WTC11 (cell line): ENCODE measurements around the gene TBC1D23. TPM values are rescaled to one million over a fixed set of nuclear protein-coding genes. Genes with fewer than 3 reads are reported as not detected.

Source experiments
- ATF1 ChIP-seq: sonication (generic); formaldehyde crosslinking; IDR thresholded peaks from 2 replicates; pipeline ENCODE4 v1.8.1; 2023; ENCODE audit warnings: mild to moderate bottlenecking, moderate library complexity, missing genetic modification reagents
- CREB1 ChIP-seq: sonication (generic); formaldehyde crosslinking; IDR thresholded peaks from 2 replicates; pipeline ENCODE4 v1.8.0; 2023; ENCODE audit warnings: mild to moderate bottlenecking, missing genetic modification reagents
- ESRRA ChIP-seq: sonication (generic); formaldehyde crosslinking; IDR thresholded peaks from 2 replicates; pipeline ENCODE4 v1.8.1; 2022; ENCODE audit warnings: mild to moderate bottlenecking, missing genetic modification reagents, borderline replicate concordance
- ETV6 ChIP-seq: sonication (generic); formaldehyde crosslinking; IDR thresholded peaks from 2 replicates; pipeline ENCODE4 v1.8.1; 2022; ENCODE audit warnings: mild to moderate bottlenecking, missing genetic modification reagents
- FOXJ3 ChIP-seq: sonication (generic); formaldehyde crosslinking; IDR thresholded peaks from 2 replicates; pipeline ENCODE4 v1.9.0; 2021; ENCODE audit warnings: missing genetic modification reagents, mild to moderate bottlenecking, borderline replicate concordance
- FOXP1 ChIP-seq: sonication (generic); formaldehyde crosslinking; IDR thresholded peaks from 2 replicates; pipeline ENCODE4 v1.8.0; 2022; ENCODE audit warnings: missing genetic modification reagents, mild to moderate bottlenecking, moderate library complexity, borderline replicate concordance
- HMGA2 ChIP-seq: fragments of 250-450 bp; sonication (Bioruptor Pico); IDR thresholded peaks from 2 replicates; pipeline ENCODE4 v1.4.0; 2021; ENCODE audit warnings: mild to moderate bottlenecking, moderate library complexity
- HMGXB4 ChIP-seq: sonication (generic); formaldehyde crosslinking; IDR thresholded peaks from 2 replicates; pipeline ENCODE4 v1.8.1; 2023; ENCODE audit warnings: mild to moderate bottlenecking, moderate library complexity, missing genetic modification reagents
- IRF1 ChIP-seq: sonication (generic); formaldehyde crosslinking; IDR thresholded peaks from 2 replicates; pipeline ENCODE4 v1.8.0; 2023; ENCODE audit warnings: missing genetic modification reagents
- JUN ChIP-seq: sonication (generic); formaldehyde crosslinking; IDR thresholded peaks from 2 replicates; pipeline ENCODE4 v1.8.0; 2023; ENCODE audit warnings: mild to moderate bottlenecking, missing genetic modification reagents
- MAX ChIP-seq: sonication (generic); formaldehyde crosslinking; IDR thresholded peaks from 2 replicates; pipeline ENCODE4 v1.8.0; 2022; ENCODE audit warnings: mild to moderate bottlenecking, missing genetic modification reagents
- MLX ChIP-seq: sonication (generic); formaldehyde crosslinking; IDR thresholded peaks from 2 replicates; pipeline ENCODE4 v1.8.1; 2023; ENCODE audit warnings: mild to moderate bottlenecking, missing genetic modification reagents, moderate library complexity
- MYBL2 ChIP-seq: sonication (generic); formaldehyde crosslinking; IDR thresholded peaks from 2 replicates; pipeline ENCODE4 v1.8.1; 2023; ENCODE audit warnings: mild to moderate bottlenecking, moderate library complexity, missing genetic modification reagents
- NFYB ChIP-seq: sonication (generic); formaldehyde crosslinking; conservative IDR thresholded peaks from 2 replicates; pipeline ENCODE4 v1.8.0; 2022; ENCODE audit warnings: low read depth, missing genetic modification reagents
- NR1H2 ChIP-seq: sonication (generic); formaldehyde crosslinking; IDR thresholded peaks from 2 replicates; pipeline ENCODE4 v1.9.0; 2021; ENCODE audit warnings: mild to moderate bottlenecking, moderate library complexity, missing genetic modification reagents
- NR3C1 ChIP-seq: sonication (generic); formaldehyde crosslinking; conservative IDR thresholded peaks from 2 replicates; pipeline ENCODE4 v1.8.1; 2023; ENCODE audit warnings: low read depth, mild to moderate bottlenecking, missing genetic modification reagents
- PRDM15 ChIP-seq: sonication (generic); formaldehyde crosslinking; IDR thresholded peaks from 2 replicates; pipeline ENCODE4 v1.8.0; 2022; ENCODE audit warnings: missing genetic modification reagents
- PREB ChIP-seq: sonication (generic); formaldehyde crosslinking; IDR thresholded peaks from 2 replicates; pipeline ENCODE4 v1.8.1; 2022; ENCODE audit warnings: mild to moderate bottlenecking, missing genetic modification reagents, moderate library complexity, borderline replicate concordance
- PRRX2 ChIP-seq: fragments of 250-450 bp; sonication (Bioruptor Pico); IDR thresholded peaks from 2 replicates; pipeline ENCODE4 v1.8.0; 2021; ENCODE audit warnings: mild to moderate bottlenecking
- RELA ChIP-seq: sonication (generic); formaldehyde crosslinking; IDR thresholded peaks from 2 replicates; pipeline ENCODE4 v1.8.1; 2022; ENCODE audit warnings: missing genetic modification reagents, mild to moderate bottlenecking, borderline replicate concordance
- SOX15 ChIP-seq: fragments of 250-450 bp; sonication (Bioruptor Pico); IDR thresholded peaks from 2 replicates; pipeline ENCODE4 v1.9.0; 2021; ENCODE audit warnings: mild to moderate bottlenecking
- TCF7 ChIP-seq: sonication (generic); formaldehyde crosslinking; IDR thresholded peaks from 2 replicates; pipeline ENCODE4 v1.8.0; 2022; ENCODE audit warnings: mild to moderate bottlenecking, low read depth, missing genetic modification reagents, moderate library complexity
- TP53 ChIP-seq: sonication (generic); formaldehyde crosslinking; IDR thresholded peaks from 2 replicates; pipeline ENCODE4 v1.8.1; 2023; ENCODE audit warnings: mild to moderate bottlenecking, missing genetic modification reagents
- ZBTB21 ChIP-seq: sonication (generic); formaldehyde crosslinking; IDR thresholded peaks from 2 replicates; pipeline ENCODE4 v1.8.1; 2023; ENCODE audit warnings: mild to moderate bottlenecking, missing genetic modification reagents, borderline replicate concordance
- ZNF138 ChIP-seq: sonication (generic); formaldehyde crosslinking; conservative IDR thresholded peaks from 2 replicates; pipeline ENCODE4 v1.8.1; 2022; ENCODE audit warnings: mild to moderate bottlenecking, moderate library complexity, missing genetic modification reagents
- ZNF232 ChIP-seq: sonication (generic); formaldehyde crosslinking; IDR thresholded peaks from 2 replicates; pipeline ENCODE4 v1.8.0; 2022; ENCODE audit warnings: mild to moderate bottlenecking, missing genetic modification reagents
- ZNF263 ChIP-seq: sonication (generic); formaldehyde crosslinking; IDR thresholded peaks from 2 replicates; pipeline ENCODE4 v1.8.1; 2022; ENCODE audit warnings: low read depth, mild to moderate bottlenecking, moderate library complexity, missing genetic modification reagents
- ZNF423 ChIP-seq: fragments of 250-450 bp; sonication (Bioruptor Pico); IDR thresholded peaks from 2 replicates; pipeline ENCODE4 v2.1.2; 2022; ENCODE audit warnings: mild to moderate bottlenecking, moderate library complexity
- ZNF512 ChIP-seq: sonication (generic); formaldehyde crosslinking; IDR thresholded peaks from 2 replicates; pipeline ENCODE4 v1.8.1; 2022; ENCODE audit warnings: missing genetic modification reagents, borderline replicate concordance
- ZNF671 ChIP-seq: fragments of 250-450 bp; sonication (Bioruptor Pico); IDR thresholded peaks from 2 replicates; pipeline ENCODE4 v1.8.0; 2021; ENCODE audit warnings: mild to moderate bottlenecking
- total RNA-seq: library from RNA; stranded (reverse); gene quantifications from 3 replicates; pipeline ENCODE4 v1.2.3, GENCODE V29; 2021

The TBC1D23 gene
- total RNA-seq, 1 experiment from 2014 or later, result 73.6 TPM

- TF ChIP-seq IRF1 (CRISPR knock-in tag), result no peak
- TF ChIP-seq TCF7 (CRISPR knock-in tag), result no peak
- no peak for TF ChIP-seq ZNF512 (CRISPR knock-in tag)
- TF ChIP-seq ZBTB21 (CRISPR knock-in tag), result peak; percentile 81; the same call in 1 of the 2 replicates
- no peak for TF ChIP-seq SOX15
- no peak for TF ChIP-seq ZNF138 (CRISPR knock-in tag)
- no peak for TF ChIP-seq NFYB
- no peak for TF ChIP-seq HMGA2 (CRISPR knock-in tag)
- no peak for TF ChIP-seq ATF1 (CRISPR knock-in tag)
- no peak for TF ChIP-seq NR3C1 (CRISPR knock-in tag)
- TF ChIP-seq ZNF423 (CRISPR knock-in tag), result no peak
- no peak for TF ChIP-seq ZNF232 (CRISPR knock-in tag)
- TF ChIP-seq PRRX2, result no peak
- no peak for TF ChIP-seq MLX
- TF ChIP-seq PRDM15 (CRISPR knock-in tag), result no peak
- peak; percentile 79 for TF ChIP-seq MAX (CRISPR knock-in tag)
- TF ChIP-seq ESRRA, result no peak
- TF ChIP-seq JUN (CRISPR knock-in tag), result no peak
- no peak for TF ChIP-seq ZNF671 (CRISPR knock-in tag)
- no peak for TF ChIP-seq FOXJ3 (CRISPR knock-in tag)
- TF ChIP-seq PREB (CRISPR knock-in tag), result no peak
- TF ChIP-seq RELA (CRISPR knock-in tag), result 0 out of 2 replicates have a peak, but pooled peaks have one; percentile 29
- peak; percentile 66; the same call in 1 of the 2 replicates for TF ChIP-seq FOXP1 (CRISPR knock-in tag)
- TF ChIP-seq TP53 (CRISPR knock-in tag), result no peak
- TF ChIP-seq CREB1, result no peak
- TF ChIP-seq MYBL2 (CRISPR knock-in tag), result no peak
- TF ChIP-seq NR1H2 (CRISPR knock-in tag), result no peak
- TF ChIP-seq ETV6 (CRISPR knock-in tag), result no peak
- peak; percentile 10; the same call in 1 of the 2 replicates for TF ChIP-seq HMGXB4 (CRISPR knock-in tag)
- no peak for TF ChIP-seq ZNF263 (CRISPR knock-in tag)
Observed at GRCh38 chr3:100260685-100261484, at the start of gene TBC1D23 (continued).
